D721Med (cell line): ENCODE results near the gene OLR1.

Experiments
- DNase-seq: peaks from one replicate; pipeline ENCODE4 v3.0.0; 2011; ENCODE audit warnings: low spot score; ENCODE audit not compliant: insufficient read length
- FAIRE-seq: peaks from 2 replicates; lab custom pipeline; 2011; peaks lifted over from hg19 to GRCh38; lab: Jason Lieb, UNC
- TF ChIP-seq, protein P1 (sequence below): IDR thresholded peaks from 2 replicates; pipeline ENCODE4 v1.5.1; 2012; ENCODE audit warnings: mild to moderate bottlenecking, control low read depth; ENCODE audit not compliant: insufficient read depth; ENCODE audit errors: missing control alignments

Gene OLR1

DNA sequence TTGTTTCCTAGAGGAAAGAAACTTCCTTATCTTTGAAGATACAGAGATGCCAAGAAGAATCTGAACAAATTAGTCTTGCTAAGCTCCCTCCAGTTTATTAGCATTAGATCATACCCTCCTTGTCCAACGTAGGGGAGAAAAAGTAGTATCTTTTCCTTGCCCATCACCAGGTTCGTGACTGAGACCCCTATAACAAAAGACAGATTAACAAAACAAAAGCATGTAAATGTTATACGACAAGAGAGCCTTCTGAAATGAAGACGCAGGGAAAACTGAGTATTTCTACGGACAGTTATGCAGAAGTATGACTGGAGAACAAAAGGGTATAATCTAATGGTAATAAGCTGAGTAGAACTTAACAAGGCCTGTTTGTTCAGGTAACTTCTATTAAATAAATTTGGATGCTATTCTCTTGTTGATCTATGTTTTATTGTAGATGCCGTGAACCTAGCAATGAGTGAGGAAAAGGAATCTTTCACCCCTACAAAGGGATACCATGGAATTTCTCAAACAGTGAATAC is 39.0 kb downstream of the OLR1 start:
- FAIRE-seq (no peak), DNase-seq (no peak)
- TF ChIP-seq, protein P1, sequence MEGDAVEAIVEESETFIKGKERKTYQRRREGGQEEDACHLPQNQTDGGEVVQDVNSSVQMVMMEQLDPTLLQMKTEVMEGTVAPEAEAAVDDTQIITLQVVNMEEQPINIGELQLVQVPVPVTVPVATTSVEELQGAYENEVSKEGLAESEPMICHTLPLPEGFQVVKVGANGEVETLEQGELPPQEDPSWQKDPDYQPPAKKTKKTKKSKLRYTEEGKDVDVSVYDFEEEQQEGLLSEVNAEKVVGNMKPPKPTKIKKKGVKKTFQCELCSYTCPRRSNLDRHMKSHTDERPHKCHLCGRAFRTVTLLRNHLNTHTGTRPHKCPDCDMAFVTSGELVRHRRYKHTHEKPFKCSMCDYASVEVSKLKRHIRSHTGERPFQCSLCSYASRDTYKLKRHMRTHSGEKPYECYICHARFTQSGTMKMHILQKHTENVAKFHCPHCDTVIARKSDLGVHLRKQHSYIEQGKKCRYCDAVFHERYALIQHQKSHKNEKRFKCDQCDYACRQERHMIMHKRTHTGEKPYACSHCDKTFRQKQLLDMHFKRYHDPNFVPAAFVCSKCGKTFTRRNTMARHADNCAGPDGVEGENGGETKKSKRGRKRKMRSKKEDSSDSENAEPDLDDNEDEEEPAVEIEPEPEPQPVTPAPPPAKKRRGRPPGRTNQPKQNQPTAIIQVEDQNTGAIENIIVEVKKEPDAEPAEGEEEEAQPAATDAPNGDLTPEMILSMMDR: no peak

DNA sequence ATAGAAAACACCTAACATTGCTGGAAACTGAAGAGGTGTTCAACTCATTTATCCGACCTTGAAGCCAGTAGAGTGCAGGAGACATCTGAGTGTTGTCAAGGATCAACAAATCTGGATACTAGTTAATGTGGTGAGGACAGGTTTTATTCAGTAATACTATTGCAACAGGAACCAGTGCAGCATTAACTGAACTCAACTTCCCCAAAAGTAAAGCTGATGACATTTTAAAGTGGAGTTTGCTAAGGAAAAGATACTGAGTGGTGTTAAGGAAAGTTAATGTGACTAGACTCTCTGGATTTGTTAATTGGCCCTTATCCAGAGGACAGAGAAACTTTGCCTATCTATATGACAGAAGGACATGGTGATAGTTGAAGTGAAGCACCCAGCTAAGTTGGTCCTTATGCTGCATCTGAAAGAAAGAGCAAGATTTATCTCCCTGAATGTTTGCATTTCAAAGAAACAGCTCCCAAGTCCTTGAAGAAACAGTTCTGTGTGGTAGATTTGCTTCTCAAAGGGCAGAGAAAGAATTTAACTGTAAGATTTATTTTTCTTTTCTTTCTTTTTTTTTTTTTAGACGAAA is 40.7 kb downstream of the OLR1 start:
- no peak for DNase-seq
- TF ChIP-seq, protein P1: no peak
- FAIRE-seq: no peak

DNA sequence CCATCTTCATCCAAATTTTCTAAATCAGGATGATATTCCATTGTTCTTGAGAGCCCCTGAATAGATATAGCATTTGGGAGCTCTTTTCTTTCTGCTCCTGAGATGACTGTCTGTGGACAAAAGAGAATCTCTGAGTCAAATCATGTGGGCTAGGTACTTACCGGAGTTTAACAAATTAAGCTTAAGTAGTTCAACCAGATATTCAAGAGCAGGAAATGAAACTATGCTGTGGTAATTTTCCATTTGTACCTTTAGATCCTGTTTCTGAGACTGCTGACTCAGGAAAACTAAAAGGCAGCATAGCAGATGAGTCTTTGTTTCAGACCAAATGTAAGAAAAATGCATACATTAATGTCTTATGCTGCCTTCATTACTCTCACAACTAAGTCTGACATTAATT is 41.9 kb downstream of the OLR1 start, which contains the start of gene CLEC7A:
Gene CLEC7A, minus strand, starts transcription at position 158 of the 400 bp plus-strand sequence. Its CDS starts 117 bp downstream, at position 41.
- TF ChIP-seq, protein P1: no peak
- no peak for FAIRE-seq
- DNase-seq: no peak

DNA sequence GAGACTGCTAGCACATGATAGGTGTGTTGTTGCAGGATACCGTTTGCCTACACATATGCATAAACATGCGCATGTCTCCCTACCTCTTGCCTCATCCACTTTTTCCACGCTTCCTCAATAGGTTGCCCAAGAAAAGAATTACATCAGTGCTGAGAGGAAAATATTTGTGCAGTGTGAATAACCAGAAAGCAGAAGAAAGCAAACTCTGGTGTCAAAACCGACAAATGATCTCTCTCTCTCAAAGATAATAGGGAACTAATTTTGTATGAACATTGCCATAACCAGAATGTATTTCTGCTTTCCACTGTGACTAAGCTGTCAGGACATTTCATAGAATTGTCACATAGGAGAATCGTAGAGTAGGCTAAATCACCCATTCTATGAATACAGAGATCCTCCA is 43.2 kb downstream of the OLR1 start:
- DNase-seq (no peak), FAIRE-seq (no peak)
- TF ChIP-seq, protein P1: no peak

DNA sequence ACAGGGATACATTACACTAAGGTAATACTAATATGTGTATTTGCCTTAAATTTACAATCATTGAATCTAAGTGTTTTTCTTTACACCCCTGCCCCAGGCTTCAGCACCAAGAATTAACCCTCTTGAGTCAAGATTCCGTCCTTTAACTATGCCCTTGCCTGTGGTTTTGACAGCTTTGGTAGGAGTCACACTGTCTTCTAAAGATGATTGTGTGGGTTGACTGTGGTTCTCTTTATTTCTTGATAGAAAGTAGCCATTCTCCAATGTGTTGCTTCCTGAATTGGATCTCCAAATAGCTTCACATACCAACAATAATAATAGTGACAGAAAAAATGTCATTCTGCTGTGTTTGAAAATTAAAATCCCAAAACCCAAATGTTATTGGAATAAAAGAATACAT is 45.5 kb downstream of the OLR1 start:
- TF ChIP-seq, protein P1: no peak
- no peak for DNase-seq
- no peak for FAIRE-seq

DNA sequence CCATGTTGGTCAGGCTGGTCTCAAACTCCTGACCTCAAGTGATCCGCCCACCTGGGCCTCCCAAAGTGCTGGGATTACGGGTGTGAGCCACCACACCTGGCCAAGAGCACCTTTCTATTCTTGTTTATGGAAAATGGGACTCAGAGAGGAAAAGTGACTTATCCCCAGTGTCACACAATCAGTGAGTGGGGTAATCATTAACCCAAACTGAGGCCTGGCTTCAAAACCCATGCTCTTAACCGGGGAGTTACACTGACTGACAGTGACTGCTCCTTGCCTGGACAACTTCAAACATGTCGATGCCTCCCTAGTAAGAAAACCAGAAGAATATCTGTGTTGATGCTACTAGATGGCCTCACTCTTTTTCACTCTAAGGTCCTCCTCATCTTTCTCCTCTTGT is 49.2 kb downstream of the OLR1 start:
- FAIRE-seq: no peak
- TF ChIP-seq, protein P1: no peak
- DNase-seq: no peak

DNA sequence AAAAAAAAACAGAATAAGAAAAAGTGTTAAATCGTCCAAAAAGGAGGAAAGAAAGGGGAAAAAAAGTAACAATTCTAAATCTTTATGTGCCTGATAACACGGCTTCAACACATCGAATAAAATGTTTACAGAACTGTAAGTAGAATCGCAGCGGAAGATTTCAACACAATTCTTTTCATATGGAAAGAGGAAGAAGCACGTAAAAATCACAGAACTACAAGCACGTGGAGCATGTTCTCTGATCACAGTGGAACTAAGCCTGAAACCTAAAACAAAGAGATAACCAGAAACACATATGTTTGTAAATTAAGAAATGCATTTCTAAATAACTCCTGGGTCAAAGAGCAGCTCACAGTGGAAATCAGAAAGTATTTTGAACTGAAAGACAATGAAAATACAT is 50.7 kb downstream of the OLR1 start:
- no peak for DNase-seq
- FAIRE-seq: no peak
- TF ChIP-seq, protein P1: no peak
